Stimulated activated CD4-positive, alpha-beta T cell treated with anti-CD3 and anti-CD28 coated beads, Interleukin-2, amount 100 ng/mL, for 48 hours (primary cell): Measurements from ENCODE around the gene C1QL2.

Experiments
- DNase-seq, 2 donors: peaks; one replicate each; pipeline ENCODE4 v3.0.0-alpha.2; 2020

C1QL2 gene

DNA sequence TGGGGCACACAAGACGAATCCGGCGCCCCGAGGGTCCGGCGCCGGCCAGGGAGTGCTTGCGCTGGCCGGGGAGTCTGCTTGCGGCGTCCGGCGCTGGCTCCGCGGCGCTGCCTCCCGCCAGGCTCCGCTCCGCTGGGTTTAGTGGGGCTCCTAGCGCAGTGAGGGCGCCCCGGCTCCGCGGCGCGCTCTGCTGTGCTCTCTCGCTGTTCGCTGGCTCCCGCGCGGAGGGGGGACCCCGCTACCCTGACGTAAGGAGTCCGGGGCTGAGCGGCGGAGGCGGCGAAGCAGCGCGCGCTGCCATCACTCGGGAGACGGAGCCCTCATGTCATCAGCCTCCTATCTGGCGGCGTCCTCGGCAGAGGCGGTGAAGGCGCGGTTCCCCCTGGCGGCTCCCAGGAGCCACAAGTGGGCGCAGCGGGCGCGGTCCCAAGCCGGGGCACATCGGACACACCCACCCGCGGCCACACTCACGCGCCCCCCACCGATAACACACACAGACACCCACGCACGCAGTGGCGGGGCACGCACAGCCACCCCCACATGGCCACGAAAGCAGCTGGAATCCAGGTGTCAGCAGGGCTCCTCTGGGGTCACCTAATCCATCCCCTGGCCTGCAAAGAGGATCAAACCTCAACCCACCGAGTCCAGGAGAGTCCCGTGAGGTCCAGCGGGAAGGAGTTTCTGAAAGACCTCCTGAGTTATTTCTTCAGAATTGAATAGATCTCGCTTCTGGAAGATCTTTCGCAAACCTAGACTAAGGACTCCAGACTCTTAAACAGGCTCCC, at the start of gene C1QL2:
C1QL2 (minus strand) TSS at position 189 of the 785 bp plus-strand sequence. CDS start 482 bp downstream, outside the sequence.
- DNase-seq, result no peak

- no peak for DNase-seq
Observed at GRCh38 chr2:119207447-119207846, 48.9 kb upstream of the C1QL2 start.

DNA sequence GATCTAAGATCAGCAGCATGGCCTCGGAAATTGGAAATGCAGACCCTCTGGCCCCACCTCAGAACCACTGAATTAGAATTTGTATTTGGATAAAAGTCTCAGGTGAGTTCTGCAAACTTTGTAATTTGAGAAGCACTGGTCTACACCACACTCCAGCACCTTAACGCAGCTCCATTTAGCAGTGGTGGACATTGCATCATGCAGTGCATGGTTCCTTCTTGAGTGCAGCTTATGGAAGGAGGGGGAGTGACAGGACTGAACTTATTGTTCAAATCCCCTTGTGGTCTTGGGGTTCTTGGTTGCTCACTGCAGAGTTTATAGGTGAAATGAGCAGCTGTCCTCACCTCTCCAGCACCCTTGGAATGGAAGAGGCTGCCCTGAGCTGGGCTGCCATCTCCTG, 47.6 kb upstream of the C1QL2 start:
- no peak for DNase-seq

GRCh38 chr2:119205001-119205706, 46.6 kb upstream of the C1QL2 start:
- DNase-seq, result no peak

- no peak for DNase-seq
Observed at GRCh38 chr2:119204525-119204924, 46.0 kb upstream of the C1QL2 start.

GRCh38 chr2:119202610-119203310, 44.2 kb upstream of the C1QL2 start:
- no peak for DNase-seq

DNA sequence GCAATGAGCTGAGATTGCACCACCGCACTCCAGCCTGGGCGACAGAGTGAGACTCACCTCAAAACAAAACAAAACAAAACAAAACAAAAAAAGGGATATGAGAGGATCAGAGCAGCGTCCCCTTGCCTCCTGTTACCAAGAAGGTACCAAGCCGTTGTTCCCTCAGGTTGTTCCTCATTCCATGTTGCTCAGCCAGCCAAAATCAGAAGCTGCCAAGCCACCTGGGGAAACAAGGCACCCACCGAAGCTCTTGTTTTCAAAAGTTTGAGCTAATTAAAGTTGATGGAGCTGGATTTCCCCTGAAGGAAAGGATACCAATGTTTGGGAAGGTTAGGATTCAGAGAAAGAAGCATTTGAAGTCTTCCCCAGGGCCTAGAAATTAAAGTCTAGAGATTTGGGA, 43.3 kb upstream of the C1QL2 start:
- no peak for DNase-seq

DNA sequence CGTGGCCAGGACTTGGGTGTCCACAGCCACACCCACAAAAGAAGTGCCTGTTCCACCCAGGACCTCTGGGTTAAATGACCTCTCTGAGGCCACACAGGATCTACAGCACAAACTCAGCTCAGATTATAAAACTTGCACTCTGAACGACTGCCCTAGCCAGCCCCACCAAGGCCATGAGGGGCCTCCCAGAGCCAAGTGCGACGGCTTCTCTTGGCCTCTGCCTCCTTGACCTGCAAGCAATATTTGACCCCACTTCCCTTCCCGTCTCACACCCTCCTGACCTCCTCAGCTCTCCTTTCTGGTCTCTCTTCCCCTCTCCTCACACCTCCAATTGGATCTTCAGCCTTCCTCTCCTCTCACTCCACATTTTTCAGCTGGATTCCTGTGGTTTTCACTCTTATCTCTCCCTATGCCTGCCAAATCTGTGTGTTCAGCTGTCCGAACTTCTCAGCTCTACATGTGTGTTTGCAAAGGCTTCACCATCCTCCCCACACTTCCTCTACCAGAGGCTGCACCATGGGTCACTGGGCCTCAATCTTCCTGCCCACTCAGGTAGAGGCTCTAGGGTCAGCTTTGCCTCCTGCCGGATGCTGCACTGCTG, 39.8 kb upstream of the C1QL2 start:
- DNase-seq, result no peak

GRCh38 chr2:119197529-119198239, 39.1 kb upstream of the C1QL2 start:
- no peak for DNase-seq

DNA sequence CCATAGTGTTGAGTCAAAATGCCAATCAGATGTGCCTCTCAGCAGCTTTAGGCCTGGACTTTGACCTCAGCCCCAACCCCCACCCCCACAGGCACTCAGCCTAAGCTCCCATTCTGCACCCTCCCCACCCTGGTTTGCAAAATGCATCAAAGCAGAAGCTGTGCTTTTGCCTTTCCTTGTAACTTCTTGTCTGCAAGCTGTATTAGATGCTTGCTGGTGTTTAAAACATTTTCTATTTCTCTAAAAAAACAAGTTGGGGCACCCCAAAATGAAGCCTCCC, 38.5 kb upstream of the C1QL2 start:
- no peak for DNase-seq

- DNase-seq, result no peak
Observed at GRCh38 chr2:119196301-119197125, 38.0 kb upstream of the C1QL2 start.

- no peak for DNase-seq
Observed at GRCh38 chr2:119195887-119196286, 37.3 kb upstream of the C1QL2 start.

DNA sequence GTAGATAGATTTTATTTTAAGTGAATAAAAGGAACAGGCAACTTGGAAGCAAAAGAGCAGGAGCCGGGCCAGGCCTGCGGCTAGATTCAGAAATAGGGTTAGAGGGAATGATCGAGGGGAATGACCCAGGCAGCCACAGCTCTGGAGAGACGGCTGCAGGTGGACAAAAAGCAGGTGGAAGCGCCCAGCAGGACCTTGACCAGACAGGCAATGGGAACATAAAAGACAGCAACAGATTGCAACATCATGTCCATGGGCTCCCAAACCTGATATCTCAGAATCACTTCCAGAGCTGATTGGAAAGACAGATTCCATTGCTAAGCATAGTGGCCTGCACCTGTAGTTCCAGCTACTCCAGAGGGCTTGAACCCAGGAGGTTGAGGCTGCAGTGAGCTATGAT, 36.5 kb upstream of the C1QL2 start:
- DNase-seq, result no peak

DNA sequence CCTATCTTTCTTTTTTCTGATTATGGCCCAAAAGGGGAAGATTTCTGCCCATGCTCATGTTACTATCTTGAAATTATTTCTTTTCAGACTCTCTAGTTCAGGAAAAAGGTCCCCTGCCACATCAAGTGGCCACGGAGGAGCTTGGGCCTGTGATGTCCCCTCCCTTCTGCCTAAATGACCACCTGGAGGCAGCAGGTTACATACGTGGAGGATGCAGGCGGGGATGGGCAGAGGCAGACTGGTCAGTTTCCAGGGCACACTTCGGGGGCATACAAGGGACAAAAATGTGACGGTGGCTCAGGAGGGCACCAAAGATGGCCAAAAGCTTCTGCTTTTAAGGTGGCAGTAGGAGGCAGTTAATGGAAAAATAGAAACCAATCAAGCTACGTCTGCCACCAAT, 34.3 kb upstream of the C1QL2 start:
- no peak for DNase-seq

DNA sequence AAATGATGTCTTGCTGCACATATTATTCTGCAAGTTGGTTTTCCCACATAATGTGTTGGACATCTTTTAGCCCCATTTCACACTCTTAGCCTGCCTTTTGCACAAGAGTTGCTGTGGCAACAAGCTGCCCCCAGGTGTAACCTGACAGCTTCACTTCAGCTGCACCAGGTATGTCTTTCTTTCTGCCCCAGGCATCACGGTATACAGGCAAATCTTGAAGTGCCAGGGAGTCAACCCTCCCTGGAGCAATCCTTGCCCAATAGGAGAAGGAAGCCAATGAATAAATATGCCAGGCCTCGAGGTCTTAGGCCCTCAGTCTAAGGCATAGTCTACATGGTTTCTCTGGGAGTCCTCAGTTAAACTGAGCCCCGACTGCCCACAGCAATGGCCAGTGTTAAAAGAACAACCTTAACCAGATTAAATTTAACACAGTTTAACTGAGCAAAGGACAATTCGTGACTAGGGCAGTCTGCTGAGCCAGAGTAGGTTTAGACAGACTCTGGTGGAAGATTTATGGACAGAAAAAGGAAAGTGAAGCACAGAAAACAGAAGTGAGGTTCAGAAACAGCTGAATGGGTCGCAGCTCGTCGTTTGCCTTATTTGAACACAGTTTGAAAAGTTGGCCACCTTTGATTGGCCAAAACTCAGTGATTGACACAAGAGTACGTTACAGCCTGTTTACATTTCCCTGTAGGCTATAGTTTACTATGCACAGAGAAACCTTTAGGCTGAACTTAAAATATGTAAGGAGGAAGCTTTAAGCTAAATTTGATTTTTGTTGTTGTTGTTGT, 32.0 kb upstream of the C1QL2 start:
- DNase-seq, result no peak

GRCh38 chr2:119184512-119184911, 26.0 kb upstream of the C1QL2 start:
- no peak for DNase-seq

DNA sequence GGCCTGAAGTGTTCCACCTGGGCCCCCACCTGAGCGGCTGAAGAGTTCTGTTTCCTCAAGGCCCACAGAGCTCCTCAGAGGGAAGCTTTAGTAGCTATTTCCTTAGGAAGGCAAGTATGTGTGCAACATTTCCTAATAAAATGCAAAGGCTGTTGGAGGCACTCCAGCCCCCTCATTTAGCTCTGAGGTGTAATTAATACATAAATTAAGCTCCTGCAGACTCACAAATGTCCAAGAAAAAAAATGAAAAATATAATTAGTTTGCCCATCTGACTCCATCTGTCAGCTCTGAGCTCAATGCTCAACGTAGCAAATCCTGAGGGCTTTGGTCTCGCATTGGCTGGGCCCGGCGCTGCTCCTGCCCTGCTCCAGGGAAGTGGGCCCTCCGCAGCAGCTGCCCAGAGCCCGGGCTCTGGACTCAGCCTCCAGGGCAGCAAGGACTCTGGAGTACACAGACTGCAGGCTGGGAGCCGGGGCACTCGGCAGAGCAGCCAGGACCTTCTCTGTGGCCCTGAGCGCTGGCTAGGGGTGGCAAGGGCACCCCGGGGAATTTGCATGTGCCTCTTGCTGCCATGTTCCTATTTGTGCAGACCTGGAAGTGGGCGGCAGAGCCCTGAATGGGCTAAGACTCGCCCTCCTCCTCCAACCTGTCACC, 23.4 kb upstream of the C1QL2 start:
- DNase-seq, result no peak

GRCh38 chr2:119181391-119181790, 22.8 kb upstream of the C1QL2 start:
- no peak for DNase-seq

- no peak for DNase-seq
Observed at GRCh38 chr2:119180892-119181291, 22.3 kb upstream of the C1QL2 start.

DNA sequence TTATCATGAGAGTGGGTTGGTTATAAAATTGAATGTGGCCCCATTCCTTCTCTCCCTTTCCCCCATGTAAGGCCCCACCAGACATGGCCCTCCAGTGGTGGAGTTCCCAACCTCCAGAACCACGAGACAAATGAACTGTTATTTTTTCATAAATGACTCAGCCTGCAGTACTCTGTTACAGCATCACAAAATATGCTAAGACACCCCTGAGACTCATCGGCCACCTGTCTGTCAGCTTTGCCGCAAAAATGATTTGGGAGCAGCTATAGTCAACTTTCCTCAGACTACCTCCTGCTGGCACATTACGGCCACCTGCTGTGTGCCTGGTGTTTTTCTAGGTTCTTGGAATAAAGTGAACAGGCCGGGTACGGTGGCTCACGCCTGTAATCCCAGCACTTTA, 21.4 kb upstream of the C1QL2 start:
- DNase-seq, result no peak

DNA sequence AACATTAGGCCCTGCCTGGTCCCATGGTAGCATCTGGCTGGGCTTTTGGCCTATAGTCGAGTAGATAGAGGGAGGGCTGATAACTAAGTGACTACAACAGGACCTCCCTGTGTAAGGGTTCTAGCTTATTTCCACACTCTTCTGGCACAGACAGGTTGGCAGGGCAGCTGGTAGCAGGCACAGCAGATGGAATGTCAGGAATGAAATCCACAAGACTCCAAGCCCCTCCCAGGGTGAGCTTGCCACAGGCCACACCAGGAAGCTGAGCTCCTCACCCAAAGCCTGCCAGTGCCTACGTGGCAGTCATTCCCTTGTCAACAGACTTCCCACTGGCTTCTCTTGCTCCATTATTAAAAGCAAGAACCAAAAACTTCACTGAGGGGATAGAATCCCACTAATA, 20.7 kb upstream of the C1QL2 start:
- no peak for DNase-seq
